ENCODE results near the gene C6orf136.

Gene C6orf136

GRCh38 chr6:30646450-30647241, at the start of gene C6orf136:
C6orf136 (plus strand) TSS chr6:30647133; CDS start chr6:30647232, 99 bp downstream.
- DNase-seq = peak; percentile 87 to 90

GRCh38 chr6:30597315-30598144, 49.4 kb upstream of the C6orf136 start:
- peak; percentile 30 to 54 for DNase-seq

GRCh38 chr6:30598912-30599624, 47.9 kb upstream of the C6orf136 start:
- DNase-seq = no peak

GRCh38 chr6:30599625-30600324, 47.2 kb upstream of the C6orf136 start:
- DNase-seq = no peak

- no peak for DNase-seq
Observed at GRCh38 chr6:30600451-30600961, 46.4 kb upstream of the C6orf136 start.

- DNase-seq = no peak
Observed at GRCh38 chr6:30601436-30601814, 45.5 kb upstream of the C6orf136 start.

- DNase-seq = no peak
Observed at GRCh38 chr6:30601815-30602641, 44.9 kb upstream of the C6orf136 start.

GRCh38 chr6:30603961-30604360, 43.0 kb upstream of the C6orf136 start:
- no peak for DNase-seq

GRCh38 chr6:30610065-30610464, 36.9 kb upstream of the C6orf136 start:
- no peak for DNase-seq

GRCh38 chr6:30611150-30611855, 35.6 kb upstream of the C6orf136 start:
- no peak for DNase-seq

GRCh38 chr6:30611856-30612194, 35.1 kb upstream of the C6orf136 start:
- DNase-seq = no peak

- DNase-seq = no peak
Observed at GRCh38 chr6:30612213-30612612, 34.7 kb upstream of the C6orf136 start.

GRCh38 chr6:30612687-30613248, 34.2 kb upstream of the C6orf136 start:
- DNase-seq = no peak

- DNase-seq = no peak
Observed at GRCh38 chr6:30613251-30614043, 33.5 kb upstream of the C6orf136 start.

- peak in 1 of 2 donors; percentile 64 for DNase-seq
Observed at GRCh38 chr6:30614044-30614842, 32.7 kb upstream of the C6orf136 start.

GRCh38 chr6:30614843-30615218, 32.1 kb upstream of the C6orf136 start:
- peak; percentile 78 to 99 for DNase-seq

GRCh38 chr6:30615219-30615957, 31.5 kb upstream of the C6orf136 start:
- DNase-seq = peak; percentile 26 to 66
